GM19372 (cell line): ENCODE results near the gene CFAP410.

ENCODE experiments used
- ATAC-seq: cut with Tn5 transposase; IDR thresholded peaks from one replicate; pipeline ENCODE4 v1.9.1; 2021; ENCODE audit warnings: mild to moderate bottlenecking, low read depth, moderate library complexity; ENCODE audit not compliant: unreplicated experiment

CFAP410 gene

DNA sequence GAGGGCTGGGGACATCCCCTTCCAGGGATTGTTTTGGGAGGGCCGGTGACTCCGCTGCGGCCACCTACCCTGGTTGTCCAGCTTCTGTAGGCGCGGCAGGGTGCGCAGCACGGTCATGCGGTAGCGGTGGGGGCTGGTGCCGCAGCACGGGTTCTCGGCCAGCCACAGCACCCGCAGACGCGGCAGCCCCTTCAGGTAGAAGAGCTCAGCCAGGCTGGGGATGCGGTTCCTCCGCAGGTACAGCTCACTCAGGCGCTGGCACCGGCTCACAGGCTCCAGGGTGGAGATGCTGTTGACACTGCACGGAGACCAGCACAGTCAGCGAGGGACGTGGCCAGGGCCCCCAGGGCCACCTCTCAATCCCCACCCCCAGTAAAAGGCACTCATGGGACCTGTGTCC is 6.2 kb downstream of the CFAP410 start:
- ATAC-seq, result no peak

DNA sequence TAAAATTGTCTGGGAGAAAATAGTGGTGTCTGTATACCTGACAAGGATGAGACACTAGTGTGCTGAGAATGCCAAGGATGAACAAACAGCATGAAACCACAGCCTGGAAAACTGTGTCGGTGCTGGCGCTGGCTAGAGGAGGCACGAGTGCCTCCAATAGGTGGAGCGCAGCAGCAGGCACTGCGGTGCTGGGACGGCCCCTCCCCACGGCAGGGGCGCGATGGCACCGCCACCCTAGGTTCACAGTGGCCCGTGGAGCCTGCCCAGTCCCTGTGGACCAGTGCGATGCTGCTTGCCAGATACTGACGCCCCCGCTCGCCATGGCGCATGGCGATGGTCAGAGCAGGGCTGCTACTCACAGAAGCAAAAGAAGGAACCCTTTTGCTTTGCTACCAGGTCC is 6.8 kb downstream of the CFAP410 start:
- ATAC-seq, result no peak

DNA sequence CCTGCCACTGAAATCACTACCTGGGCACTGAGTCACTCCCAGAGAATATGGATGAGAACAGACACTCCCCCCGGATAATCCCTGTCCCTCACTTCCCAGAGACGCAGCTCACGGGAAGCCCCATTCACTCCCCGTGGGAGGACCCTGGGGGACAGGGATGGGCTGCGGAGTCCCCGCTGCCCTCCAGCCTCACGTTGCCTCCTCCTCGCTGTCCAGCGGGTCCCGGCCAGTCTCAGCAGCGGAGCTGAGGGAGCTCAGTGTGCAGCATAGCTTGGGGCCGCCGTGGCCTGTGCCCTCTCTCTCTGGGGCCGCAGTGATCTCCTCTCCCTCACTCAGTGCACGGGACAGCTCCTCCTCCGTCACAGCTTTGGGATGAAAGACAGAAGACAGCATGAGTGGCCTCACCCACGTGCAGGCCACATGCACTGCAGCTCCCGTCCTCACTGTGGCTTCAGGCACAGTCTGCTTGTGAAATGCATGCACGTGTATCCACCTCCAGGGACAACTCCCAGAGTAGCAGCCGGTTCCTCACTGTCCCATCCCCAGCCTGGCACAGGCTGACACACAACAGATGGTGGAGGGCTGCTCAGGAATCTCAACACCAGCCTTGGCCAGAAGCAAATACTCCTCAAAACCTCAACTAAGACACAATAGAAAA is 7.4 kb downstream of the CFAP410 start:
- ATAC-seq, result no peak

DNA sequence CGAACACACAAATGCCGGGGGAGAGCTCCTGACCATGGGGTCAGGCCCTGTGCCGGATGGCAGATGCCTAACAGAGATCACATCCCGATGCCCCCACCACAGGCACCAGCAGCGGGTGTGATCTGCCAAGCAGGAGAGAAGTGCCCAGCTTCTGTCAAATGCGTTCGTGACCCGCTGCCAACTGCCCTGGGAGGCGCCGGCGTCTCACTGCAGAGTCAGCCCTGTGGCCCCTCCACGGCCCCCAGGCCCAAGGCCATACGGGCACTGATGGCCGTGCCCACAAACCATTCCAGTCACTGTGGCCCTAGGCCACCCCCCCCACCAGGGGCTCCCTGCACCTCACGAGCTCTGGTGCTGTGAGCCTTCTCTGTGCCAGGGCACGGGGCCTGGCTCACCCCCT is 8.0 kb downstream of the CFAP410 start:
- ATAC-seq, result no peak

DNA sequence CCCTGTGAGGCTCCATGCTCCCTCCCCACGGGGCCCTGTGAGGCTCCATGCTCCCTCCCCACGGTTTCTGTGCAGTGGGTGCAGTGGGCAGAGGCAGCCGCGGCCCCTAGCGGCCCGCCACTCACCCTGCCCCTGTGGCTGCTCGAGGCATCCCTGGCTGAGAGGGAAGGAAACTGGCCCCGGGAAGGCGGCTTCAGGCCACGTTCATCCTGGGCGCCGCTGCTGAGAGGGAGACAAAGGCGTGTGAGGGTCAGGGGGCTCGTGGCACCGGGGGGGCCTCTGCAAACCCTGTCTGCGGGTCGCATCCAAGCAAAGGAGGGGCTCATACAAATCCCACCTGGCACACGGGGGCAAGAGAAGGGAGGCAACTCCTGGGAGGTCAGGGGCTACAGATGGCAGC is 8.5 kb downstream of the CFAP410 start:
- no peak for ATAC-seq

DNA sequence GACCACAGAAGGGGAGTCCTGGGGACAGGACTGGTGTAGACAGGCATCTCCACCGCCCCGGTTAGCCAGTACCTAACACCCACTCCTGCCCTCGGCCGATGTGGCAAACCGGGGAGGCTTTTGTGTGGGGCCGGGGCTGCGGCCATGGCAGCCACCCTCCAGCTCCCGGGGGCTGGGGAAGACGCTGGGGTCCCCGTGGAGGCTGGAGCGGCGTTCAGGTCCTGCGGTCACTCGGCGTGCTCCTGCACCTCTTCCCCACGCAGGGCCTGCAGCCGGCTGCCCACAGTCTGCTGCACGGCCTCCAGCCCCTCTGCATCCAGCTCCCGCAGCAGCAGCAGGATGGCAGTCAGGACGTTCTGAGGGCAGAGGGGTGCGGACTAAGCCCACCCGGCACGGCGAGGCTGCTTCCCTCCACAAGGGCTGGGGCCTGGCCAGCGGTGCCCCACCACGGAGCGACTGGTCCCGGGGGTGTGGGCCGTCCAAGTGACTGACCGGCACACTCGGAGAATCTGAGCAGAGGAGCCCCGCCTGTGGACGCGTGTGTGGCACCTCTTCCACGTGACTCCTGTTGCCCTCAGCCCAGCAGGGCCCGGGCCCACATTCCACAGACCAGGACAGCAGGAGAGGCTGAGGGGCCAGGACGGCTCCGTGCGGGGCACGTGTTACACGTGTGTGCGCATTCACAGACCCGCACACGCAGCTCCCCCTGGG is 9.1 kb downstream of the CFAP410 start:
- no peak for ATAC-seq

DNA sequence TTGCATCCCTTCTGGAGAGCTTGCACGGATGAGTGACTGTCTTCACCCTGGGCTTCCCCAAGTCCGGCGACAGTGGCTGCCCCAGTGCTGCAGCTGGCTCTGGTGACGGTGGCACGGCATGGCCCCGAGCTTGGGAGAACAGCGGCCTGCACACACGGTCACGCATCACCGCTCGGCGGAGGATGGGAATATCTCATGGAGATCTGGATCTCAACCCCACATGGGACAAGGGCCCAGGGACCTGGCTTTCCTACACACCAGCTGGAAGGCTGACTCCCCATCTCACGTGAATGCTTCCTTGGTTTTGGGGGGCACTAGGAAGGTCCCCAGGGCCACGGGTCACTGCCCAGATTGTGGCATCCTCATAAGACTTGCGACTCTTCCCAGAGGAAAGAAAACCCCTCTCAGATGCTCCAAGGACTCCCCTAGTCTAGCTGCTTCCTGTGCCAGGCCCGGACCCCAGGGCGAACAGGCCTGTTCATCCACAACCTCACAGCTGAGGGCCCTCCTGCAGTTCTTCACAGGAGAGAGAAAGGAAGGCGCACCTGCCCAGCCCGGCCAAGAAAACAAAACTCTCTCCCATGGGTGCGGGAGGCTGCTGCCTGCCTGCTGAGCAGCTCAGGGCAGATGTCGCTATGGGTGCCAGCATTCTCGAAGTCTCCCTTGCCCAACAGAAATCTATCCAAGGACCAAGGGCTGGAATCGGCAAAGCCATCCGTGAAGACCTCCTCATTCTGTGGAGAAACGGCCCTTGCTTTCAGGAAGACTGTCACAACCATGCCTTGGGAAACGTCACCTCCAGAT is 9.9 kb downstream of the CFAP410 start:
- ATAC-seq, result no peak

DNA sequence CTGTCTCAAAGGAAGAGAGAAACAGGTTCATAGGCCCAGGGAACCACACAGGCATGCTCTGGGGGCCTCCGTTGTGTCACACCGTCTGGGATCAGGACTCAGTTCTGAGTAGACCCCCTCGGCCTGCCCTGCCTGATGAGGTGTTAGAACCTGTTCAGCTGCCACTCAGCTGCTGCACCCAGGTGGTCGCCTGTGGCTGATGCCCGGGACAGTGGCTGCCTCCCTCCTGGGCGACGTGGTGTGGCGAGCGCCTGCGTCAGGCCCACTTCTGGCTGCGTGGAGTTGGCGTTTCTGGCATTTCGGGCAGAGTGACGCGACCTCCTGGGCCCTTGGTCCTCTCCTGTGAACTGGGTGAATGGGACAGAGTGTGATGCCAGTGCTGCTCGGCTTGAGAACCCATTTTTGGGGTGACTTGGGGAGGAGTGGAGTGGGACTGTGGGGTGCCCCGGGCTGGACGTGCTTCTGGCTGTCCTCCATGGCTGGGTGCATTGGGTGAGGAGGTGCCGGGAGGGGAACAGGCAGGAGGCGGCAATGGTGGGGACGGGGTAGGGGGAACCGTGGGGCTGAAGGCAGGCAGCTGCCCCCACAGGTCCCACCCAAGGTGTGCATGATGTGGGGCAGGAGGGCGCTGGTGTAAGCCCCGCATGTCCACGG is 10.8 kb downstream of the CFAP410 start:
- no peak for ATAC-seq

DNA sequence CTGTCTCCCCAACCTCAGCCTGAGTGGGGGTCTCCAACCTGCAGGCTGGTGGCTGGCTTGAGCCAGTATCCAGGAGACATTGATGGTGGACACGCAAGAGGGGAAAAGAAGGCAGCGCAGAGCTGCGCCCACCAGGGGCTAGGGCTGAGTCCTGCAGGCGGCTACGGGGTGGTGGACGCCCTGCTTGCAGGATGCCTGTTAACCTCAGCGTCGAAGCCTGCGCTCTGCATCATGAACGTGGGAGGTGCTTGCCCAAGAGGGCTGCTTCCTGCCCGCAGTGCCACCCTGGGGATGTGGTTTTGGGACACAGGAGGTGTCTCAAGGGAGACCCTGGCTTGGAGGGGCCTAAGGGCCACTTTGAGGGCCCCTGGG is 11.6 kb downstream of the CFAP410 start:
- ATAC-seq, result no peak

DNA sequence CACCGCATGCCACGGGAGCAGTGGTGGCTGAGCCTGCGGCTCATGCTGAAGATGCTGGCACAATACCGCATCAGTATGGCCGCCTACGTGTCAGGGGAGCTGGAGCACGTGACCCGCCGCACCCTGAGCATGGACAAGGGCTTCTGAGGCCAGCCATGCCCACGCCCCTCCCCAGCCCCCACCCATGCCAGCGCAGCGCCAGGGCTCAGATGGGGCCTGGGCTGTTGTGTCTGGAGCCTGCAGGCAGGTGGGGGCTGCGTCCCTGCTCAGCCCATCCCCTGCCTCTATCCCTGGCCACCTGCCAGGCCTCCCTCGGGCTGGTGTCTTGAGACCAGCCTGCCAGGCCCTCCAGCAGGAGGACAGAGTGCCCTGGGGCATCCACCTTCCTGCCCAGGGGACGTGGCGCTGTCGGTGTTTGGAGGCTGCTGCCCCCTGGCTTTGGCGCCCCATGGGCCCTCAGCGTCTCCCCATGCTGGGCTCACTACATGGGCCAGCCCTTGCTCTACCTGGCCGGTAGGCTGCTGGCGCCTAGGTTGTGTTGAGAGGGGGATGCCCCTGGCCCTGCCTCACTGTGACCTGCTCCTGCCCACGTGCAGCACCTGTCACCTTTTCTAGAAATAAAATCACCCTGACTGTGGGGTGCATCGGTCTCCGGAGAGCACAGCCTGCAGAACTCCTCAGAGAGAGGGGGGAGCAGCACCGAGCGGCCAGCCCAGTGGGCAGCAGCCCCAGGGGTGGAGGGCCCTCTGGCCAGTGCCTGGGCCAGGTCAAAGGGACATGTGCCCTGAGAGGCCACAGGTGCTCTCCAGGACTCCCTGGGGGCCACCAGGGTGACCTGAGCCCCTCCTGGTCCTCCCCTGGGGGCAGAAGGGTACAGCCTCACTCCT is 12.2 kb downstream of the CFAP410 start:
- ATAC-seq, result no peak

DNA sequence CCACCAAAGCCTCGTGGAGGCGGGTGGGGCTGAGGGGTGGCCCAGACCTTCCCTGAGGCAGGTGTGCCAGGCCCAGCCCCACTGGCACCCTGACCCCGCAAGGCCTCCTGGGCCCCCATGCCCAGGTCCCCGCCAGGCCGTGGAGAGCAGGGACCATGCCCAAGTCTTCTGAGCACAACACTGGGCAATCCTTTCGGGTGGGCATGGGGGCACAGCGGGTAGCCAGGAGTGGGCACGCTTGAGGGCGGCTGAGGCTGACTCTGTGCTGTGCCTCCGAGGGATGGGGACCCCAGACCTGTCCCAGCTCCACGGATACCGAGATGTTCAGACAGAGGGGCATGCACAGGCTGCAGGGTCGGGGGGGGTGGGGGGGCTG is 12.9 kb downstream of the CFAP410 start:
- no peak for ATAC-seq

DNA sequence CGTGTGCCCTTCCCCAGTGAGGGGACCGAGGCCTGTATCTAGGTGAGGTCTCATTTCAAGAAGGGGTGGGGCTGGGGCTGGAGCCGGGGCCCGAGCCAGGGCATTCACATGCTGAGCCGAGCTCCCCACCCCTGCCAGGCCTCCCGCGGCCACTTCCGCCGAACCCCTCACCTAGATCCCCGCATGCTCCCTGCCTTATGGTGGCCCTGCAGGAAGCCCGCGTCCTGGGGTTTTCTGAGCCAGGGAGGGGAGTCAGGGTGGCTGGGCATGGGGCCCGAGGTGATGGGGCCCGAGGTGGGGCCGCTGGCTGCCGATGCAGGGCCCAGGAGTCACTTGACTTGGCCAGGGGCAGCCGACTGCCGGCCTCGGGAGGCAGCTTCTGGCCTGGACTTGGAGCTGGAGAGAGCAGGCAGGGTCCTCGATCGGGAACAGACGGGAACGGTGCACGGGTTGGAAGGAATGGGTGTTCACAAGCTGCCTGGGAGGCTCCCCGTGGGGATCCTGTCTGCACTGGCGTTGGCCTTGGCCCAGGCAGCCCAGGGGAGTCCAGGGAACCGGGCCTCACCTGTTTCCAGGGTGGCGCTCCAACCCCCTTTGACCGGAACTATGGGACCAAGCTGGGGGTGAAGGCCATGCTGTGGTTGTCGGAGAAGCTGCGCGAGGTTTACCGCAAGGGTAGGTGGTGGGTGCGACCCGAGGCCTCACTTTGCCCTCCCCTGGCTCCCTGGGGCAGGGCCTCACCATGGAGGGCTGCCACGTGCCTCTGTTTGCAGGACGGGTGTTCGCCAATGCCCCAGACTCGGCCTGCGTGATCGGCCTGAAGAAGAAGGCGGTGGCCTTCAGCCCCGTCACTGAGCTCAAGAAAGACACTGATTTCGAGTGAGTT is 13.6 kb downstream of the CFAP410 start:
- no peak for ATAC-seq

DNA sequence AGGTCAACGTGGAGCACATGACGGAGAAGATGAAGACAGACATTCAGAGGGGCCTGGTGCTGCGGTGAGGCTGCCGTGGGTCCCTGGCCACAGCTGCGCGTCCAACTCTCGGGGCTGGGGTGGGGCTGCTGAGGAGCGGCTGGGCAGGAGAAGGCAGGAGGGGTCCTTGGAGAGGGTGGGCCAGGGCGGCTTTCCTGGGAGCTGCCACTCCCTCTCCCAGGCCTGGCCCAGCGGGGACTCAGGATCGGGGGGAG is 14.4 kb downstream of the CFAP410 start:
- ATAC-seq, result no peak

DNA sequence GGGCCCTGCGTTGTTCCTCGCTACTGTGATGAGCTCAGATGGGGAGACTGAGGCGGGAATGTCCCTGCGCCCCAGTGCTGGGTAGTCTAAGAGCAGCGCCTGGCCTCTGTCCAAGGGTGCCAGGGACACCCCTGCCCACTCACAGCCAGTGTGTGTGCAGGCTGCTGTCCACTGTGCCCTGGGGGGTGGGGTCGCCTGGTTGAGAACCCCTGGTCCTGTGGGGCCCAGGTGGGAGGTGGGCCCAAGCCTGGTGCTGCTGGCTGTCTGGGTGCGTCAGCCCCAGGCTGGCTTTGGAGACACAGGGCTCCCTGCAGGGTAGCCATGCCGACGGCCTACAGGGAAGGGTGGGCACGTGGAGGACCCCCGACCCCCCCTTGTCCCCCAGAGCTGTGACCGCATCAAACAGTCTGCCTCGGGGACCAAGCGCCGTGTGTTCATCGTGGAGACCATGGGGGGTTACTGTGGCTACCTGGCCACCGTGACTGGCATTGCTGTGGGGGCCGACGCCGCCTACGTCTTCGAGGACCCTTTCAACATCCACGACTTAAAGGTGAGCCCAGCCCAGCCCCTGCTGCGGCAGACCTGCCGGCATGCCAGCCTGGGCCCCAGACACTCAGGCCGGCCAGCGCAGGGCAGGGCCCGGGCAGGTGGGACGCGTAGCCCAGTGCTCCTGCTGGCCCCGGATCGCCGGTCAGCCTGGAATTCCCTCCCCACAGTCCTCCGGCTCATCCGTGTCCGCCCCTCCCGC is 14.9 kb downstream of the CFAP410 start:
- ATAC-seq, result no peak

DNA sequence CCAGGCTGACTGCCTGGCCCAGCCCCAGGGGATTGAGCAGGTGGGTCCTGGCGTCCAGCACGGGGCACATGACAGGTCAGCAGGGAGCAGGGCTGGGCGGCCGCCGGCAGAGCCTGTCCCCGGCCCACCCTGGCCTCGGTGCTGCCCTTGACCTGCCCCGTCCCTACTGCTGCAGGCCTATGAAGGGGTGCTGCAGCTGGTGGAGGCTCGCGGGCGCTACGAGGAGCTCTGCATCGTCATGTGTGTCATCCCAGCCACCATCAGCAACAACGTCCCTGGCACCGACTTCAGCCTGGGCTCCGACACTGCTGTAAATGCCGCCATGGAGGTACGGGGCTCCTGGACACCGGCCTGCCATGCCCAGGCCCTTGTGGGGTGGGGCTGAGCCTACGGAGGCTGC is 15.6 kb downstream of the CFAP410 start:
- no peak for ATAC-seq

DNA sequence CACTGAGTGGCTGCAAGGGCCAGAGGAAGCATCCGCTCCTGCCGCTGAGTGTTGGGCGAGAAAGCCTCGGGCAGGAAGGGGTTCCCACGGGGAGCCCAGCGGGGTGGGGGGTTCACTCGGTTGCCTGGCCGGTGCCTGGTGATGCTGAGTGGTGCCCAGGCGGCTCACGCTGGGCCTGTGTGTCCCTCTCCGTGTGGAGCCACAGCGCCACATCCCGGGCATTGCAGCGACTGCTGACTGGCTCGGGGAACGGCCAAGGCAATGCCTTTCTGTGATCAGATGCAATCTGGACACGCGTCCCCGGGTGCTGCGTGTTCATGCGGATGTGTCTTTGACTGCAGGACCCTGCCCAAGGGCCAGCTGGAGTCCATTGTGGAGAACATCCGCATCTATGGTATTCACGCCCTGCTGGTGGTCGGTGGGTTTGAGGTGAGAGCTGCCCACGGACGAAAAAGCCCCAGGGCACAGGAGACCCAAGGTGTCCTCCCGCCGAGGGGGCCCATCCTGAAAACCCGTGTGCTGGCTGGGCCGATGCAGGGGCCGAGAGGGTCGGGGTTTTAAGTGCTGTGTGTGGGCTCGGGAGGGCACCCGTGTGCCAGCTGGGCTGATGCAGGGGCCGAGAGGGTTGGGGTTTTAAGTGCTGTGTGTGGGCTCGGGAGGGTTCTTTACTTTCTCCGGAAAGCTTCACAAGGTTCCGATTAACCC is 16.4 kb downstream of the CFAP410 start:
- ATAC-seq, result no peak

DNA sequence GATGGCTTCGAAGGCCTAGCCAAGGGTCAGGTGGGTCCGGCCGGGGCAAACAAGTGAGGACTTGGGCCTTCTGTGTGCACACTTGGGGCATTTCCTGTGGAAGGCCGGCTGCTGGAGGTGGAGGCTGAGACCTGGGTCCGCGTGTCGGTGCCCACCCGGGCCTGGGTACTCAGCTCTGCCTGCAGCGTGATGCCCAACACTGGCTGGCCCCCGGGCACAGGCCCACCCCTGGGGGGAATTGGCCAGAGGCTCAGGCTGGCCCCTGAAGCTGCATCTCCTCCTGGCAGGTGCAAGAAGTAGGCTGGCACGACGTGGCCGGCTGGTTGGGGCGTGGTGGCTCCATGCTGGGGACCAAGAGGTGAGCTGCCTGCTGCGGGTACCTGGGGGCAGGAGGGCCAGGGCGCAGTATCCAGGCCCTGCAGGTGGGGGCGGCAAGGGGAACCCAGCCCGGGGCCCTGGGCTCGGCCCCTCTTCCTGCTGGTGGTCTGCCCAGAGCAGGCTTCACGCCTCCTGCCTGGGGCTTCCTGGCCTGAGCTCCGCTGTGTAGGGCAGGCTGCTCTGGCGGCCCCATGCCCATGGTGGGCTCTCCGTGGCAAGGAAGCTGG is 17.2 kb downstream of the CFAP410 start:
- no peak for ATAC-seq

DNA sequence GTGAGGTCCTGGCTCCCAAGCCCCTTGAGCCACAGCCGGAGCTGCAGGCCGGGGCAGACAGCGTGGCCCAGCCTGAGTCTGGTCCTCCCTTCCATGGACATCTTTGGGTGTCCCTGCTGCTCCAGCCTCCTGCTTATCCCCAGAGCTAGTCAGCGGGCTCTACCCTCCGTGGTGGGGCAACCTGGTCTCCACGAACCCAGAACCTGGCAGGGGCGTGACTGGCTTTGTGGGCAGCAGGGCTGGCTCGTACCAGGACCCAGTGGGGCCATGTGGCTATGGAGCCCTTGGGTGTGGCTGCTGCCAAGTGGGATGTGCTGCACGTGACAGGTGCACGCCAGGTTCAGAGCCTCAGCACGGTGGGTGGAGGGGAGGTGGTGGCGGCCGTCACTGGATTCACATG is 18.3 kb downstream of the CFAP410 start:
- no peak for ATAC-seq
